ENCODE results near the gene FAM20A. TPM values are rescaled to one million over a fixed set of nuclear protein-coding genes. Genes with fewer than 3 reads are reported as not detected.

FAM20A gene
- total and polyA plus RNA-seq, 2 experiments from 2014 or later = 15.6 to 15.9 TPM

- no peak overlapping the region for H3K27ac ChIP-seq
- no peaks in the 10 kb centered on the region for H3K9me3 ChIP-seq (ENCODE audit: low read depth)
- no peaks in the 10 kb centered on the region for H3K27me3 ChIP-seq
- no peak overlapping the region for H3K4me3 ChIP-seq
- no peaks in the 10 kb centered on the region for H3K36me3 ChIP-seq
- DNase-seq (ENCODE audit: low read depth in 1 of 2, low spot score in 1 of 2) = no peak
- no peak for TF ChIP-seq CTCF (IDR thresholded peaks at IDR 0.05; ENCODE audit: low read depth, low read length)
- peaks cover 13% of the 10 kb centered on the region for H3K4me1 ChIP-seq (ENCODE audit: low read depth)
Measured at GRCh38 chr17:68623811-68624210, 22.6 kb upstream of the FAM20A start.

GRCh38 chr17:68622423-68622822, 21.3 kb upstream of the FAM20A start:
- Histone ChIP-seq H3K27ac (no peak overlapping the region), H3K9me3 (ENCODE audit: low read depth) (no peaks in the 10 kb centered on the region), H3K27me3 (no peaks in the 10 kb centered on the region), H3K4me1 (ENCODE audit: low read depth) (peaks cover 7% of the 10 kb centered on the region), H3K36me3 (no peaks in the 10 kb centered on the region), H3K4me3 (no peak overlapping the region)
- no peak for DNase-seq (ENCODE audit: low read depth in 1 of 2, low spot score in 1 of 2)
- no peak for TF ChIP-seq CTCF (IDR thresholded peaks at IDR 0.05; ENCODE audit: low read depth, low read length)

GRCh38 chr17:68621065-68621464, 19.9 kb upstream of the FAM20A start:
- no peaks in the 10 kb centered on the region for H3K9me3 ChIP-seq (ENCODE audit: low read depth)
- no peak for DNase-seq (ENCODE audit: low read depth in 1 of 2, low spot score in 1 of 2)
- H3K27ac ChIP-seq = no peak overlapping the region
- H3K4me3 ChIP-seq = no peak overlapping the region
- no peak for TF ChIP-seq CTCF (IDR thresholded peaks at IDR 0.05; ENCODE audit: low read depth, low read length)
- H3K4me1 ChIP-seq (ENCODE audit: low read depth) = peaks cover 7% of the 10 kb centered on the region
- no peaks in the 10 kb centered on the region for H3K27me3 ChIP-seq
- H3K36me3 ChIP-seq = no peaks in the 10 kb centered on the region

GRCh38 chr17:68616334-68616733, 15.2 kb upstream of the FAM20A start:
- Histone ChIP-seq H3K4me1 (ENCODE audit: low read depth) (no peaks in the 10 kb centered on the region), H3K27me3 (no peaks in the 10 kb centered on the region), H3K9me3 (ENCODE audit: low read depth) (no peaks in the 10 kb centered on the region), H3K36me3 (no peaks in the 10 kb centered on the region), H3K4me3 (no peak overlapping the region), H3K27ac (no peak overlapping the region)
- TF ChIP-seq CTCF (IDR thresholded peaks at IDR 0.05; ENCODE audit: low read depth, low read length) = no peak
- DNase-seq (ENCODE audit: low read depth in 1 of 2, low spot score in 1 of 2) = no peak

- no peak overlapping the region for H3K27ac ChIP-seq
- H3K36me3 ChIP-seq = no peaks in the 10 kb centered on the region
- H3K27me3 ChIP-seq = no peaks in the 10 kb centered on the region
- H3K9me3 ChIP-seq (ENCODE audit: low read depth) = no peaks in the 10 kb centered on the region
- no peak overlapping the region for H3K4me3 ChIP-seq
- DNase-seq (ENCODE audit: low read depth in 1 of 2, low spot score in 1 of 2) = no peak
- TF ChIP-seq CTCF (IDR thresholded peaks at IDR 0.05; ENCODE audit: low read depth, low read length) = no peak
- H3K4me1 ChIP-seq (ENCODE audit: low read depth) = no peaks in the 10 kb centered on the region
Measured at GRCh38 chr17:68614718-68615117, 13.6 kb upstream of the FAM20A start.
